ENCODE results near the gene PPP2R5C. TPM values are rescaled to one million over a fixed set of nuclear protein-coding genes. Genes with fewer than 3 reads are reported as not detected.
"Not testable (repeated sequence)": the region's sequence is repeated elsewhere in the genome, so short reads cannot be mapped to it uniquely, and the experiment has no call there.

The PPP2R5C gene
- total RNA-seq, 1 experiment from 2014 or later: 81.1 TPM

DNA sequence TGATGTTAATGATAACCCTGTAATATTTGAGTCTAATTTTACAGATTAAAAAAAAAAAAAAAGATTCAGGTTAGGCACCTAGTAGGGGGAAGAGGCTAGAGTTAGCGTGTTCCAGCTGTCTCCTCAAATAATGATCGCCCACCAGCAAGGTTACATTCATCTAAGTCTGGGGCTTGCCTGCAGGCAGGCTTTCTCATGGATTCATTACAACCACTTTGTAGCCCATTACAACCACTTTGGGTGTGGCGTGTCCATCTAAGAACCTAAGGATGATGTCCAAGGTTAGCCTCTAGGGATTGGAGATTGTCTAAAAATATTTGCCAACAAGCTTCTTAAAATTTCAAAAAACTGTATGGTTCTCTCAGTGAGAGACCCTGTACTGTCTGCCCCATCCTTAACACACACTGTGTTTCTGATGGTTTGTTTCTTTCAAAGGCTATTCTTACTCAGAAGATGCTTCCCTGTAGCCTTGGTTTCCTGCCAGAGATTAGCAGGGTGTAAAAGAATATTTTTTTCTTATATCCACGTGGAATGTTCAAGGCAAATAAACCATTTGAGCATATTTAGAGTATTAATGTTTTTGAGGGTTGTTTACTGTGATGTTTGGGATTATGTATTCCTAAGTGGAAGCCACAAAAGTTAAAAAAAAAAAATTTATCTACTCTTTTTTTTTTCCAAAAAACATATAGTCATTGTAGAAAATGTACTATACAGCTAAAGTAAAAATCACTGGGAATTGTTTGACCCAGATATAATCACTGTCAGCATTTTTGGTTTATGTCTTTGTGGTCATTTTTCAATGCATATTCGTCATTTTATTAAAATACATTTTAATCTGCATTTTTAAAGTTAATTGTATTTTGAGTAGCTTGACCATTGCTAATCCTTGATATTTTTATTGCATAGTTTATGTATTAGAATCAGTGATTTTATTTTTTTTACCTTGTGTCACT, 204.5 kb downstream of the PPP2R5C start:
- peak; percentile 32 for DNase-seq (ENCODE audit: low read depth)

DNA sequence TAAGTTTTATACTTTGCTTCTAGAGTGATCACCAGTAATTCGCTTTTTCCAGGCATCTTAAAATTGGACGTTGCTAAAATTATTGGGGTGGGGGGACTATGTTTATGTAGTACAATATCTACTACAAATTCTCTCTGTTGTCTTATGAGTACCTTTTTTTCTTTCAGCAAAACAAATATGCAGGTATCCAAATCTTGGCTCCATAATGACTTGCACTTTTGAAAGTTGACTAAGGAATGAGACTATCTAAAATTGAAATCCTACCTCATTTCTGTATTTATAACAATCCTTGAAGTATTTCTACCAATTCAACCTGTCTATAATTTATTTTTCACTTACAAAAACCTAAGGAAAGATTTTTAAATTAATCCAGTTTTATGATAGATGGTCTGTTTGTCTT, 205.2 kb downstream of the PPP2R5C start:
- no peak for DNase-seq (ENCODE audit: low read depth)

DNA sequence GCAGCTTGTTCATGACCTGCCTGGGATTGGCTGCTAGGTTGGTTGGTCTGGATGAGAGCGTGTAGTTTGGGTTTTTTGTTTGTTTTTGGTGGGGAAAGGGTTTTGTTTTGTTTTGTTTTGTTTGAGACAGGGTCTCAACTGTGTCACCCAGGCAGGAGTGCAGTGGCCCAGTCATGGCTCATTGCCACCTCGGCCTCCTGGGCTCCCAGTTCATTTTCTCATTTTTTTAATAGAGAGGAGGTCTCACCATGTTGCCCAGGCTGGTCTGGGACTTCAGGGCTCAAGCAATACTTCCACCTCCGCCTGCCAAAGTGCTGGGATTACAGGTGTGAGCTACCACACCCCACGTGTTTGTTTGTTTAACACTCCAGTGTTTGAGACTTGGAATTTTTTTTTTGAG, 206.7 kb downstream of the PPP2R5C start:
- no peak for DNase-seq (ENCODE audit: low read depth)

DNA sequence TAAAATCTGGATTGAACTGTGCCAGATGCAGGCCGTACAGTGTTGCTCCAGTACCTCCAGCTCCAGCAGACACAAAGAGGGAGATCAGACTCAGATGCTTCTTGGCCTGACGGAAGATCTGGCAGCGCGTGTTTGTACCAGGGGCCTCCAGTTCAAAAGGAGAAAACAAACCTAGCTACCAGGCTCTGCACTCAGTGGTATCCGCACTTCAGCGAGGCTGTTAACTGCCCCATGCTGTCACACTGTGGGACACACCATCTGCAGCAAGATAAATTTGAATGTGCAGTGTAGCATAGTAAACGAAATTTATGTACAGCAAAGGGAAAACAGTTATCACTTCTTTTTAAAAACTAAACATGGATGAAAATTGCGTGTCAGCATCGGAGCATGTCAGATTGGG, 208.0 kb downstream of the PPP2R5C start:
- no peak for DNase-seq (ENCODE audit: low read depth)

- DNase-seq (ENCODE audit: low read depth): no peak
Measured at GRCh38 chr14:101970830-101971400, 209.4 kb downstream of the PPP2R5C start.

- DNase-seq (ENCODE audit: low read depth): not testable (repeated sequence)
Measured at GRCh38 chr14:101971458-101971857, 209.9 kb downstream of the PPP2R5C start.

DNA sequence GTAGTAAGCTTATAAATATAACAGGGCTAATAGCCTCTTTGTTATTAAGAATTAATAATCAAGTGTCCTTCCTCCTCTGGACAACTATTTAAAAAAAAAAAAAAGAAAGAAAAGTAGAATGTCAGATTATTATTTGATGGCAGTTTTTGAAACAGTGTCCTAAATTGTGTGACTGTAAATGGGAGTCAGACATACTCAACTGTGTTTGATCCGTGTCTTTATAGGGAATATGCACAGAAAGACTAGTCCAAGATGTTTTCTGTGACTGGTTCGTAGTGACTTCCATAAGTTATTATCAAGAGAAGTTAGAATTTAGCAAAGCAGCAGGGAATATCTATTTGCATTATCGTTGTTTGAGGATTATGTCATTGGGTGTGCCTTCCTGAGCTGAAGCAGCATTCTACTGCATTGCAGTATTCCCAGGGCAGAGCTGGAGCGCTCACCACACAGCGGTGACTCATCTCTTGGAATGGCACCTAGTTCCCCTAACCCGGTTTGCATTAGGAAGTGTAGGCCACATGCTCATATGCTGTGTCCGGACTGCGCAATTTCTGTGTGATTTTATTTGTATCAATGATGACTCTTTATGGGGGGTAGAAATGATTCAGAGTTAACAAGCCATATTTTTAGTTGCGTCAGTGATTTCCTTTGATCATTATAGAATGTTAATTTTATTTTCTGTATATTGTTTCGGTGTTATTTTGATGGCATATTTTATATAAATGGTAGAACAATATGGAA, 210.8 kb downstream of the PPP2R5C start:
- DNase-seq (ENCODE audit: low read depth): peak; percentile 96

- DNase-seq (ENCODE audit: low read depth): no peak
Measured at GRCh38 chr14:101973356-101973755, 211.8 kb downstream of the PPP2R5C start.

DNA sequence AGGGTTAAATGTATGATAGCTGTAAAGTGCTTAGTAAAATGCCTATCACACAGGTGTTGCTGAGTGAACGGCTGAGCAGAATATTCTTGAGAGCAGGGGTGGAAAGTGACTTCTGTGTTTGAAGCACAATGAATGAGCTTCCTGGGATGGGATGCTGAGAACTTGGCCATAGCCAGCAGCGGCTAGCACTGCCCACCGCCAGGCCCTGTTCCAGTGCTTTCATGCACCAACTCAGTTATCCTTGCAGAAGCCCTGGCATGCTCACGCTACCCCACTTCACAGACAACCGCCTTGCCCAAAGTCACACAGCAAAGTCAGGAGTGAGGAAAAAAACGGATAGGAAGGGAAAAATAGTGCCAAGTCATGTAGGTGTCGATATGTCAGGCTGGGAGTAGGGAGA, 213.7 kb downstream of the PPP2R5C start:
- no peak for DNase-seq (ENCODE audit: low read depth)

Other genes starting within 250 kb of the PPP2R5C start
- gene DIO3, start 200.2 kb upstream of the PPP2R5C start, total RNA-seq (2014; rRNA removed; shearing (Covaris generic)): not detected in 2 replicates
- 93.0 and 257 TPM in 2 replicates for gene DYNC1H1, start 202.9 kb downstream of the PPP2R5C start, total RNA-seq (2014; rRNA removed; shearing (Covaris generic))